Thyroid gland (tissue), 4 donors: ENCODE data around the gene ADAMTS2.

ENCODE experiments used
- POLR2A ChIP-seq, 2 donors: fragments of 450-650 bp; IDR thresholded peaks; one replicate each; pipeline ENCODE4 v1.6.1; 2017; ENCODE audit warnings: antibody characterized with exemption in 2 of 2, mild to moderate bottlenecking in 2 of 2, moderate library complexity in 1 of 2
- TF ChIP-seq, protein P1 (sequence below), 6 experiments: fragments of 200-600 bp in 3 of 6; fragments of 450-650 bp in 3 of 6; sonication (generic) in 3 of 6; IDR thresholded peaks; one replicate each; pipeline ENCODE4 v1.5.1; 2016 to 2019; ENCODE audit warnings: antibody characterized with exemption in 6 of 6, mild to moderate bottlenecking in 2 of 6, inconsistent platforms in 1 of 6, moderate library complexity in 1 of 6

DNA sequence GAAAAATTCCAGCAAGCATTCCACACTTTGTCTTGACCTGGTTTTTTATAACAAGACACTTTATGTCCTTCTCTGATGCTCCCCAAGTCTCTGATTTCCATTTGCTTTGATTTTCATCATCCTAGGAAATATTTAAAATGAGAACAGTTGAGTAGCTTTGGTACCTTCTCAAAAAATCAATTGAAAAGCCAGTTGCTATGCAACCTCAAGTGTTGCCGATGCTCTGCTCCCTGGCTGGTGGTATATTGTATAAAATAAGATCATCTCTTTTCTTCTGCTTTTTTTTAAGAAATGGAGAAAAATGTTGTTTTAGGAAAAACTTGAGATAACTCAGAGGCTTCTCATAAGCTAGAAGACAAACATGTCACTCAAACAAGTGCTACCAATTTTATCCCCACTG, 175.4 kb downstream of the ADAMTS2 start:
- no peak for TF ChIP-seq POLR2A (IDR thresholded peaks at IDR 0.05)
- TF ChIP-seq, protein P1, sequence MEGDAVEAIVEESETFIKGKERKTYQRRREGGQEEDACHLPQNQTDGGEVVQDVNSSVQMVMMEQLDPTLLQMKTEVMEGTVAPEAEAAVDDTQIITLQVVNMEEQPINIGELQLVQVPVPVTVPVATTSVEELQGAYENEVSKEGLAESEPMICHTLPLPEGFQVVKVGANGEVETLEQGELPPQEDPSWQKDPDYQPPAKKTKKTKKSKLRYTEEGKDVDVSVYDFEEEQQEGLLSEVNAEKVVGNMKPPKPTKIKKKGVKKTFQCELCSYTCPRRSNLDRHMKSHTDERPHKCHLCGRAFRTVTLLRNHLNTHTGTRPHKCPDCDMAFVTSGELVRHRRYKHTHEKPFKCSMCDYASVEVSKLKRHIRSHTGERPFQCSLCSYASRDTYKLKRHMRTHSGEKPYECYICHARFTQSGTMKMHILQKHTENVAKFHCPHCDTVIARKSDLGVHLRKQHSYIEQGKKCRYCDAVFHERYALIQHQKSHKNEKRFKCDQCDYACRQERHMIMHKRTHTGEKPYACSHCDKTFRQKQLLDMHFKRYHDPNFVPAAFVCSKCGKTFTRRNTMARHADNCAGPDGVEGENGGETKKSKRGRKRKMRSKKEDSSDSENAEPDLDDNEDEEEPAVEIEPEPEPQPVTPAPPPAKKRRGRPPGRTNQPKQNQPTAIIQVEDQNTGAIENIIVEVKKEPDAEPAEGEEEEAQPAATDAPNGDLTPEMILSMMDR (IDR thresholded peaks at IDR 0.05): no peak
